Right kidney (tissue), 1 donor: ENCODE results near the gene P2RX4.
"Not testable (repeated sequence)": the region's sequence is repeated elsewhere in the genome, so short reads cannot be mapped to it uniquely, and the experiment has no call there.

Experiments
- DNase-seq: peaks from one replicate; pipeline ENCODE4 v3.0.0-alpha.2; 2016

P2RX4 gene

DNA sequence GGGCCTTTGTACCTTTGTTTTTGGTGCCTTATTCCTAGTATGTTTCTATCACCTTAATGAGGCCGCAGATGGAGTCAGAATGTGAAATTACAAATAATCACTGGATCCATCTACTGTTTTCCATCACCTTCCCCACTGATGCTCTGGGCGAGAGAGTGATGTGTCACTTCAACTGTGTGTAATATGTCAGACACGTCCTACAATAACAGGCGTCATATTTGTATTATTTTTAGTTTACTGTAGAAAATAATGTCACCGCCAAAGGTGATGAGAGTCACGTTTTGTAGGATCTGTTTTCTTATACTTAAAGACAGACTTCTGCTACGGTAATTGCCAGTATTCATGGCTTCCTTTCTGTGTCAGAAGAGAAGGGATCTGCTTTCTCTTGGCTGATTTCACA lies 22.4 kb upstream of the P2RX4 start:
- DNase-seq, result no peak

GRCh38 chr12:121188227-121188626 lies 21.7 kb upstream of the P2RX4 start:
- no peak for DNase-seq

GRCh38 chr12:121189131-121189530 lies 20.8 kb upstream of the P2RX4 start:
- no peak for DNase-seq

DNA sequence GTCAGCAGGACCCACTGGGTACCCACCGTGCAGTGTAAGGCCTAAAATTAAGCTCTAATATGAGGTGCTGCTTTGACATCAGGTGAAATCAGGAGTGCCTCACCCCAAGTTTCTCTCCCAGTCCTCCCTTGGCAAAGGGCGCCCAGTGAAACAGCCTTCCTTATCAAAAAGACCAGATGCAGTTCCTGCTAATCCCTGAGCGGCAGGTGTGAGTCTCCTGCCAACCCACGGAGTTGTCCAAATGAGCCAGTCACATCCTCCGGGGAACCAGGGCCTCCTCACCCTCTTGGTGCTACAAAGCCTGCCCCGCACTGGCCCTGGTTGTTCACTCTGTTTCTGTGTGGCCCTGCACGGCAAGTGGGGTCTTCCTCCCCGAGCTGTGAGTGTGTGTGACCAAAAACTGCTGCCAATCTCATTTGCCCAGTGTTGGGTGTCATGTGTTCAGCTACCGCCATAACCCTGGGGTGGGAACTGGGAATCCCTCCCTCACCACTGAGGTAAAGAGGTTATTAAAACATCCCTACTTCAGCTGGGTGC lies 20.2 kb upstream of the P2RX4 start:
- DNase-seq, result no peak

GRCh38 chr12:121190523-121191031 lies 19.4 kb upstream of the P2RX4 start:
- DNase-seq, result no peak

DNA sequence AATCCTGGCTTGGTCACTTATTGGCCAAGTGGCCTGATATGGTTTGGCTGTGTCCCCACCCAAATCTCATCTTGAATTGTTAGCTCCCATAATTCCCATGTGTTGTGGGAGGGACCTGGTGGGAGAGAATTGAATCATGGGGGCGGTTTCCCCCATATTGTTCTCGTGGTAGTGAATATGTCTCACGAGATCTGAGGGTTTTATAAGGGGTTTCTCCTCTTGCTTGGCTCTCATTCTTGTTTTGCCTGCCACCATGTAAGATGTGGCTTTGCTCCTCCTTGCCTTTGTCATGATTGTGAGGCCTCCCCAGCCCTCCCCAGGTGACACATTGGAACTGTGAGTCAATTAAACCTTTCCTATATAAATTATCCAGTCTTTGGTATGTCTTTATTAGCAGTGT lies 18.8 kb upstream of the P2RX4 start:
- DNase-seq, result no peak

DNA sequence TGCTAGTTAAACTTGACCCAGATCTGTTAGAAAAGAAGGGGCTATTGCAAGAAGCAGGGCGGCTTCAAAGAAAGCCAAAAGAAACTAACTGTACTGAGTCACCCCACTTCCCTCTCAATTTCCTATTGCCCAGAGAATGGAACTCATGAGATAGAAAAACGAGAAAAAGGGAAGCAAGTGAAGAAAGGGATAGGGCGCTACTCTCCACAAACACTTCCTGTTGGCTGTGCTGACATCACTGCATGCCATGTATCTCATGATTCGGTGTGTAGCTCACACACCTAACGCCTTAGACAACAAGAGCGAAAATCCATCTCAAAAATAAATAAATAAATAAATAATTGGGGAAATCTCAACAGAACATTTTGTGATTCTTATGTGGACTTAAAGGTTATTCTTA lies 13.0 kb upstream of the P2RX4 start:
- no peak for DNase-seq

GRCh38 chr12:121198949-121199348 lies 11.0 kb upstream of the P2RX4 start:
- DNase-seq, result no peak

DNA sequence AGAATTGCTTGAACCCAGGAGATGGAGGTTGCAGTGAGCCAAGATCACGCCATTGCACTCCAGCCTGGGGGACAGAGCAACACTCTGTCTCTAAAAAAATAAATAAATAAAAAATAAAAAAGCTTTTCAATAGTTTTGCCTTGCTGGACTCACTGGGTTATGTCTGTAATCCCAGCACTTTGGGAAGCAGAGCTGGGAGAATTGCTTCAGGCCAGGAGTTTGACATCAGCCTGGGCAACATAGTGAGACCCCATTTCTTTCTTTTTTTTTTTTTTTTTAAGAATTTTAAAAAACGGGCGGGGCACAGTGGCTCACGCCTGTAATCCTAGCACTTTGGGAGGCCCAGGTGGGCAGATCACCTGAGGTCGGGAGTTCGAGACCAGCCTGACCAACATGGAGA lies 8.8 kb upstream of the P2RX4 start:
- DNase-seq, result not testable (repeated sequence)

DNA sequence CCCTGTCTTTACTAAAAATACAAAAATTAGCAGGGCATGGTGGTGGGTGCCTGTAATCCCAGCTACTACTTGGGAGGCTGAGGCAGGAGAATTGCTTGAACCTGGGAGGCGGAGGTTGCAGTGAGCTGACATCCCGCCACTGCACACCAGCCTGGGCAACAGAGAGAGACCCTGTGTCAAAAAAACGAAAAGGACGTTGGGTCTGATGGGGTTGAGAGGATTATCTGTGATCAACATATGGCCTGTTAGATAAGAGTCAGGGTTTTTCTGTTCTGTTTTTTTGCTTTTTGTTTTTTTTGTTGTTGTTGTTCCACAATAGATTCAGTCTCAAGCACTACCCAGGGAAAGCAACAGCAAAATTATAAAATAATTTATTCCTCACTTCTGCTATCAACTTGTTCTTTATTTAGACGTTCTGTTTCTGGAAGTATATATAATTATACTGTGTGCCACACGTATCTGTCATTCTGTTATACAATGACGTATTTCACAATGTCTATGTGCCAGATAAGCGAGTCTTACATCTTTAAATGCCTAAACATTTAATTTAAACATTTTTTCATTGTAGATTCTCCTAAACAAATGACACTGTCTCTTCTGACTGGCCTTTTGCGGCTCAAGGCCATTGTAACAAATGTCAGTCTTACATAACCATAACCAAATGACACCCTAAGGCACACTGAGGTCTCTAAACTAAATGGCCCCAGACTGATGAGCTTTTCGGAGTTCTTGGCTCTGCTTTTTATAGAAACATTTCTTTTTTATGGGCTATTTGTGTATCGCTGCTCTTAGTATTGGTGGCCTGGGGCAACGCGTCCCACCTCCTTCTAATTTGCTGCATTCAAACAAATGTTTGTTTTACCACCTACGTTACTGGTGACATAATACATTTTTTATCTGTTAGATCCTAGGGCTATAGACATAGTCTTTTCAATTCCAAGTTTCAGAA lies 7.2 kb upstream of the P2RX4 start:
- no peak for DNase-seq

GRCh38 chr12:121203482-121203881 lies 6.4 kb upstream of the P2RX4 start:
- no peak for DNase-seq

- no peak for DNase-seq
These were observed 4.4 kb upstream of the P2RX4 start for GRCh38 chr12:121205491-121205890.

DNA sequence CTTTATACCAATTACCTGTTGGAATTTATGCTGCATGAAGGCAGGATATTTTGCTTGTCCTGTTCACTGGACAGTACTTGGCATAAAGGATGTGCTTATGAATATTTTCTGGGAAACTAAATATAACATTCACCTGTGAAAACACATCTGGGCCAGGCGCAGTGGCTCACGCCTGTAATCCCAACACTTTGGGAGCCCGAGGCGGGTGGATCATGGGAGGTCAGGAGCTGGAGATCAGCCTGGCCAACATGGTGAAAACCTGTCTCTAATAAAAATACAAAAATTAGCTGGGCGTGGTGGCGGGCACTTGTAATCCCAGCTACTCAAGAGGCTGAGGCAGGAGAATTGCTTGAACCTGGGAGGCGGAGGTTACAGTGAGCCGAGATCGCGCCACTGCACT lies 1.4 kb upstream of the P2RX4 start:
- not testable (repeated sequence) for DNase-seq

DNA sequence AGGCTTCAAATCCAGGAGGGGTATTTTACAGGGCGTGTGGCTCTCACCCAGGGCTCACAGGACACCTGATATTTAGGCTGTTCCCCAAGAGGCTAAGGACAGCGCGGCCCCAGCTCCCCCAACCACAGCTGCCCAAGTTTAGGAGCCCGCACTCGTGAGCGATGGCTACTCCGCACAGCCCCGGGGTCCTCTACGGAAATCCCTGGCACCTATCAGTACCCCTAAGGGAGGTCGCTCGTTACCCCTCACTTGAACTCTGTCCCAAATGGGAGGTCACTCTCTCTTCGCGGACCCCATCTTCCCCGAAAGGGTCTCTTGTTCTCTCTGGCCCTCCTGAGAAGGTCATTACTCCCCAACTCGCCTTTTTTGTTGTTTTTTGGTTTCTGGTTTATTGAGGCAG lies 708 bp upstream of the P2RX4 start:
- DNase-seq, result no peak

- no peak for DNase-seq
These were observed 2.9 kb downstream of the P2RX4 start for GRCh38 chr12:121212875-121213274.

DNA sequence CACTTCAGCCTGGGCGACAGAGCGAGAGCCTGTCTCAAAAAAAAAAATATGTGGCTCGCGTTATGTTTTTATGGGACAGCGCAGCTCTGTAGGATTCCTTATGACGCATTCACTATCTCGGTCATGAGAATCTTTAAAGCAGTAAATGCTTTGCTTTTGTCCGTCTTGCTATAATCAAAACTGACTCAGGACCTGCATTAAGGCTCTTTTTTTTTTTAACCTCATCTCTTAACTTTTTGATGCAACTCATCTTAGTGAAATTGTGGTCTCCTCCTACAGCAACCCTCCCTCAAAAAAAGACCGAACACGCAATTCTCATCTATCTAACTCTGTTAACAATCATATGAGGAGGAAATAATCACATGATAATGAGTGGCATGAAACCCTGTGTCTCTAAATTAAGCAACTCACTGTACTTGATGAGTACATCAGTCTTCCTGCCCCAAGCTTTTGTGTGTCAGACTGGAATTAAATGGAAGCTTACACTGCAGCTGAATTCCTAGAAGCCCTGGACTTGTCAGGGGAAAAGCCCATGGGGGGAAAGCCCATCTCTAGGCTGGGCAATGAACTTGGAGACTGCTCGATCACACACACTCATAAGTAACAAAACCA lies 4.3 kb downstream of the P2RX4 start:
- no peak for DNase-seq

GRCh38 chr12:121214855-121215745 lies 5.2 kb downstream of the P2RX4 start:
- DNase-seq, result no peak

- DNase-seq, result no peak
These were observed 6.2 kb downstream of the P2RX4 start for GRCh38 chr12:121216102-121216501.

DNA sequence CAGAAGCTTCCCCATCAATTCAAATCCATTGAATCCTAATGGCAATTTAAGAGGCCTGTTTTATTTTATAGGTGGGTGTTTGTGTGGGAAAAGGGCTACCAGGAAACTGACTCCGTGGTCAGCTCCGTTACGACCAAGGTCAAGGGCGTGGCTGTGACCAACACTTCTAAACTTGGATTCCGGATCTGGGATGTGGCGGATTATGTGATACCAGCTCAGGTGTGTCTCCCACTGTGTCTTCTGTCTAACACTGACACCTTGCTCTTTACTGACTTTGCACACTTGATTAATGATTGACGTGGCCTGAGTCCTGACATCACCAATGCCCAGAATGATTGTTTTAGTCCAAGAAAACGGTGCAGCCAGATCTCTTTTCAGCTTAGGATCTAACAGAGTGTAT lies 7.1 kb downstream of the P2RX4 start:
- DNase-seq, result no peak

GRCh38 chr12:121217761-121218160 lies 7.8 kb downstream of the P2RX4 start:
- no peak for DNase-seq

DNA sequence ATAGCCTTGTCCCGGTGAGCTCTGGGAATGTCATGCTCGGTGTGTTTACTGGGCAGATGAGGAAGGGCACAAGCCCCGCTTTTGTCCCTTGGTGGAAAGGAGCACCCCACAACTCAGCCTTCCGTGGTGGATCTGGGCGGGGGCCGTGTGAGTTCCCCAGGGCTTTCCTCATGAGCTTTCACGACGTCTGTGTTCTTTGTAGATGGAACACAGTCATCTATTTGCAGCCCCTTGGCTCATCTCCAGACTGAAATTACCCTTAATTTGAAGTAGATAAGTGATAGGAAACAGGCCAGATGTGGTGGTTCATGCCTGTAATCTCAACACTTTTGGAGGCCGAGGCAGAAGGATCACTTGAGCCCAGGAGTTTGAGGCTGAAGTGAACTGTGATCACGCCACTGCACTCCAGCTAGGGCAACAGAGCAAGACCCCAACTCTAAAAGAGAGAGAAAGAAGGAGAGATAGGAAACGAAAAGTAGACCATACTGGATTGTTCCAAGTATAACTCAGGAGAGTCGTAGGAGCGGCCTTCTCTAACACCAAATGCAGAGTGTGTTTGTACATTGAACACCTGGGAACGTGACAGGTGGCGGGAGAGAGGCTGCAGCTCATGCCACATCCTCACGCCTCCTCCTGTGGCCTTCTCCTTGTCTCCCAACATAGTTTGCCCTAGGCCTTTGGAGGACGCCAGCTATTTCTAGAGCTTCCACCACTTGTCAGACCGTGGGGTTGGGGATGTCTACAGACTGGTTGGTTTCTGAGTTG lies 8.8 kb downstream of the P2RX4 start:
- no peak for DNase-seq
